ENCODE data around the gene UBR2. TPM values are rescaled to one million over a fixed set of nuclear protein-coding genes. Genes with fewer than 3 reads are reported as not detected.

Gene UBR2
- total RNA-seq, 1 donor from 2014 or later, result 32.3 TPM

DNA sequence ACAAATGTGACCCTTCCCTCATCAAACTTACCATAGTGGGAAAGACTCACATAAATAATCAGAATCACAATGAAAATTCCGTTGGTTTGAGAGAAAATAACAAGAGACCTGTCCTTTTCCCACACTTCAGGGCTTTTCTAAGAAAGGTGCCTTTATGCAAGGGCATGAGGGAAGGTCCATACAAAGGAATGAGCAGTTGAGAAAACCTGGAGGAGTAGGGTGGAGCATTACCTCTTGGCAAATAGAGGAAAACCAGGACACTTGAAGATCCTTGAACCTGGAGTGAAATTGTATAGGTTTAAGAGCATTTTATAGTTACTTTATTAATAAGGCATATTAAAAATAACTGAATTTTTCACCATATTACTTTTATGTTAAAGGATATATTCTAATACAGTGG is 54.3 kb downstream of the UBR2 start:
- no peaks in the 10 kb centered on the region for H3K9me3 Mint-ChIP-seq (ENCODE audit: unreplicated experiment)
- H3K4me1 Mint-ChIP-seq (ENCODE audit: low read depth, unreplicated experiment), result peaks cover 10% of the 10 kb centered on the region
- DNase-seq, result no peak
- TF ChIP-seq, protein P1, sequence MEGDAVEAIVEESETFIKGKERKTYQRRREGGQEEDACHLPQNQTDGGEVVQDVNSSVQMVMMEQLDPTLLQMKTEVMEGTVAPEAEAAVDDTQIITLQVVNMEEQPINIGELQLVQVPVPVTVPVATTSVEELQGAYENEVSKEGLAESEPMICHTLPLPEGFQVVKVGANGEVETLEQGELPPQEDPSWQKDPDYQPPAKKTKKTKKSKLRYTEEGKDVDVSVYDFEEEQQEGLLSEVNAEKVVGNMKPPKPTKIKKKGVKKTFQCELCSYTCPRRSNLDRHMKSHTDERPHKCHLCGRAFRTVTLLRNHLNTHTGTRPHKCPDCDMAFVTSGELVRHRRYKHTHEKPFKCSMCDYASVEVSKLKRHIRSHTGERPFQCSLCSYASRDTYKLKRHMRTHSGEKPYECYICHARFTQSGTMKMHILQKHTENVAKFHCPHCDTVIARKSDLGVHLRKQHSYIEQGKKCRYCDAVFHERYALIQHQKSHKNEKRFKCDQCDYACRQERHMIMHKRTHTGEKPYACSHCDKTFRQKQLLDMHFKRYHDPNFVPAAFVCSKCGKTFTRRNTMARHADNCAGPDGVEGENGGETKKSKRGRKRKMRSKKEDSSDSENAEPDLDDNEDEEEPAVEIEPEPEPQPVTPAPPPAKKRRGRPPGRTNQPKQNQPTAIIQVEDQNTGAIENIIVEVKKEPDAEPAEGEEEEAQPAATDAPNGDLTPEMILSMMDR (IDR thresholded peaks at IDR 0.05; ENCODE audit: partially characterized antibody, unreplicated experiment), result no peak
- peak overlapping the region; percentile 74 for H3K27ac Mint-ChIP-seq (ENCODE audit: unreplicated experiment)
- no peaks in the 10 kb centered on the region for H3K36me3 Mint-ChIP-seq (ENCODE audit: unreplicated experiment)
- no peaks in the 10 kb centered on the region for H3K27me3 Mint-ChIP-seq (ENCODE audit: unreplicated experiment)
- H3K4me3 Mint-ChIP-seq (ENCODE audit: unreplicated experiment), result no peak overlapping the region

DNA sequence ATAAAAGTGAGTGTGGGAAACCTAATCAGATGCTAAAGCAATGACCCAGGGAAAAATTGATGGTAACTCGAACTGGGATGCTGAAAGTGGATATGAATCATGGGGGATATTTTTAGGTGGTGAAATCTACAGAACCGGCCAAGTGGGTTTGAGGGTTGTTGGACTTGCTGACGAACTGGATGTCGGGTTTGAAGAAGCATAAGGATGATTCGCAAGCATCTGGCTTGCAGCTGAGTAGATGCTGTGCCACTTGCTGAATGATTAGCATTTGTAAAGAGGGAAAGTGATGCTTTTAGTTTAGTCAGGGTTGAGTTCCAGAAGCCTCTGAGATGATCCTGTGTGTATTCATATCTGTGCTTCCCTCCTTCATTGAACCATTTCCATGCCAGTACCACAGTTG is 54.9 kb downstream of the UBR2 start:
- Mint-ChIP-seq H3K9me3 (ENCODE audit: unreplicated experiment) (no peaks in the 10 kb centered on the region), H3K36me3 (ENCODE audit: unreplicated experiment) (no peaks in the 10 kb centered on the region), H3K27me3 (ENCODE audit: unreplicated experiment) (no peaks in the 10 kb centered on the region), H3K4me3 (ENCODE audit: unreplicated experiment) (no peak overlapping the region), H3K27ac (ENCODE audit: unreplicated experiment) (peak overlapping the region; percentile 5), H3K4me1 (ENCODE audit: low read depth, unreplicated experiment) (peaks cover 10% of the 10 kb centered on the region)
- TF ChIP-seq, protein P1 (IDR thresholded peaks at IDR 0.05; ENCODE audit: partially characterized antibody, unreplicated experiment), result no peak
- DNase-seq, result no peak

DNA sequence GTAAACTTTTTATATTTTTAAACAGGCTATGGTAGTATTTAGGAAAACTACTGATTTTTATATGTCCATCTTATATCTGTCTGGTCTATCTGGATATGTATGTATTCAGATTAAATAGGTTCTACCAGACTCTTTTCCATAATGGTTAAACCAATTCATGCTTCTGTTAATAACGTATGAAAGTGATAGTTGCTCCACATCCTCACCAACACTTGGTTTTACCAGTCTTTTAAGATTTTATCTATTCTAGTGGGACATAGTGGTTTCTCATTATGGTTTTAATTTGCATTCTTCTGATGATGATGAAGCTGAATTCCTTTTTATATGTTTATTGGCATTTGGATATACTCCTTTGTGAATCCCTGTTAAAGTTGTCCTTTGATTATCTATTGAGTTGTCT is 56.1 kb downstream of the UBR2 start:
- Mint-ChIP-seq H3K4me3 (ENCODE audit: unreplicated experiment) (no peak overlapping the region), H3K27ac (ENCODE audit: unreplicated experiment) (no peak overlapping the region), H3K4me1 (ENCODE audit: low read depth, unreplicated experiment) (peaks cover 10% of the 10 kb centered on the region), H3K36me3 (ENCODE audit: unreplicated experiment) (no peaks in the 10 kb centered on the region), H3K27me3 (ENCODE audit: unreplicated experiment) (no peaks in the 10 kb centered on the region), H3K9me3 (ENCODE audit: unreplicated experiment) (no peaks in the 10 kb centered on the region)
- TF ChIP-seq, protein P1 (IDR thresholded peaks at IDR 0.05; ENCODE audit: partially characterized antibody, unreplicated experiment), result no peak
- DNase-seq, result no peak

DNA sequence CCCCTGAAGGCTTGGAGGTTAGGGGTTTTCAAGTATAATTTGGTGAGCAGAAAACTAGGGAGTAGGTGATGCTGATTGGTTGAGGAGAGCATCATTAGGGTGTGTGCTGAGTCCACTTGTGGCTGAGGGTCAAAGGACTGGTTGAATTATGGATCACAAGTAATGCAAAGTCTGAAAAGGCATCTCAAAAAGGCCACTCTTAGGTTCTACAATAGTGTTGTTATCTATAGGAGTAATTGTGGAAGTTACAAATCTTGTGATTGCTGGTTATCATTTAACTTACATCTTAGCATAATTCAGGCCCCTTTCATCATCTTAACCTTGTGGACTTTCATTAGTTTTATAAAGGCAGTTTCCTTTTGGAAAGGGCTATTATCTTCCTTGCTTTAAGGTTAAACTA is 60.8 kb downstream of the UBR2 start:
- no peaks in the 10 kb centered on the region for H3K4me1 Mint-ChIP-seq (ENCODE audit: low read depth, unreplicated experiment)
- H3K4me3 Mint-ChIP-seq (ENCODE audit: unreplicated experiment), result no peak overlapping the region
- no peak overlapping the region for H3K27ac Mint-ChIP-seq (ENCODE audit: unreplicated experiment)
- no peaks in the 10 kb centered on the region for H3K9me3 Mint-ChIP-seq (ENCODE audit: unreplicated experiment)
- no peaks in the 10 kb centered on the region for H3K36me3 Mint-ChIP-seq (ENCODE audit: unreplicated experiment)
- TF ChIP-seq, protein P1 (IDR thresholded peaks at IDR 0.05; ENCODE audit: partially characterized antibody, unreplicated experiment), result no peak
- no peak for DNase-seq
- H3K27me3 Mint-ChIP-seq (ENCODE audit: unreplicated experiment), result no peaks in the 10 kb centered on the region

DNA sequence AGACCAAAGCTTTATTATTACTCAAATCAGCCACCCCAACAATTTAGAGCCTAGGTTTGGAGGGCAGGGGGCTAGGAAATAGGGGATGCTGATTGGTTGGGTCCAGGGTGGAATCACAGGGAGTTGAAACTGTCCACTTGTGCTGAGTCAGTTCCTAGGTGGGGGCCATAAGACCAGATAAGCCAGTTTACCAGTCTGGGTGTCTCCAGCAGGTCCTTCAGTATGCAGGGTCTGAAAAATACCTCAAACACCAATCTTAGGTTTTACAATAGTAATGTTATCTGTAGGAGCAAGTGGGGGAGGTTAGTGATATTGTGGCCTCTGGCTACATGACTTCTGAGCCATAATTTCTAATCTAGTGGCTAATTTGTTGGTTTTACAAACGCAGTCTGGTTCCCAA is 63.2 kb downstream of the UBR2 start:
- no peaks in the 10 kb centered on the region for H3K36me3 Mint-ChIP-seq (ENCODE audit: unreplicated experiment)
- H3K4me3 Mint-ChIP-seq (ENCODE audit: unreplicated experiment), result no peak overlapping the region
- no peaks in the 10 kb centered on the region for H3K4me1 Mint-ChIP-seq (ENCODE audit: low read depth, unreplicated experiment)
- no peak overlapping the region for H3K27ac Mint-ChIP-seq (ENCODE audit: unreplicated experiment)
- H3K27me3 Mint-ChIP-seq (ENCODE audit: unreplicated experiment), result no peaks in the 10 kb centered on the region
- no peak for DNase-seq
- TF ChIP-seq, protein P1 (IDR thresholded peaks at IDR 0.05; ENCODE audit: partially characterized antibody, unreplicated experiment), result no peak
- no peaks in the 10 kb centered on the region for H3K9me3 Mint-ChIP-seq (ENCODE audit: unreplicated experiment)

All from glutamatergic neuron (in vitro differentiated cells).